HG02610 (cell line): ENCODE data around the gene LIPF.
"Not testable (repeated sequence)": the region's sequence is repeated elsewhere in the genome, so short reads cannot be mapped to it uniquely, and the experiment has no call there.

Experiments used
- ATAC-seq: cut with Tn5 transposase; IDR thresholded peaks from one replicate; pipeline ENCODE4 v1.9.1; 2021; ENCODE audit warnings: mild to moderate bottlenecking, moderate library complexity; ENCODE audit not compliant: unreplicated experiment

The LIPF gene, protein sequence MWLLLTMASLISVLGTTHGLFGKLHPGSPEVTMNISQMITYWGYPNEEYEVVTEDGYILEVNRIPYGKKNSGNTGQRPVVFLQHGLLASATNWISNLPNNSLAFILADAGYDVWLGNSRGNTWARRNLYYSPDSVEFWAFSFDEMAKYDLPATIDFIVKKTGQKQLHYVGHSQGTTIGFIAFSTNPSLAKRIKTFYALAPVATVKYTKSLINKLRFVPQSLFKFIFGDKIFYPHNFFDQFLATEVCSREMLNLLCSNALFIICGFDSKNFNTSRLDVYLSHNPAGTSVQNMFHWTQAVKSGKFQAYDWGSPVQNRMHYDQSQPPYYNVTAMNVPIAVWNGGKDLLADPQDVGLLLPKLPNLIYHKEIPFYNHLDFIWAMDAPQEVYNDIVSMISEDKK

DNA sequence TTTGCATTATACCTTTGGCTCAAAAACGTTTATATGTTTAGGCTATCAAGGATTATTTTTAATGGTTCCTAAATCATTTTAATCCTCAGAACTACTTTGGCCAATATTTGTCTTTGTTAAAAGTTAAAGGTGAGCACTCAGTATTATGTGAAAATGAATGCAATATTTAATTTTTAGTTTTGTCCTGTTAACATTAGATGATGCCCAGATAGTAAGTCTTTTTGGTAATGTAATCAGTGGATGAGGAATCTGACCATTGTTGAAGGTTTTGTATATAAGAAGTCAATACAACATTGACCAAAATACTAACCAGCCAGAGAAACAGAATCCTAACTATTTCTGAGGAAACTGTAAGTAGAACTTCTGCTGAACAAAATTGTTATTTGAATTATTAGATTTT is at the start of gene LIPF:
LIPF (plus strand) TSS at position 301 of the 400 bp plus-strand sequence. CDS start 2,856 bp downstream, outside the sequence.
- no peak for ATAC-seq

DNA sequence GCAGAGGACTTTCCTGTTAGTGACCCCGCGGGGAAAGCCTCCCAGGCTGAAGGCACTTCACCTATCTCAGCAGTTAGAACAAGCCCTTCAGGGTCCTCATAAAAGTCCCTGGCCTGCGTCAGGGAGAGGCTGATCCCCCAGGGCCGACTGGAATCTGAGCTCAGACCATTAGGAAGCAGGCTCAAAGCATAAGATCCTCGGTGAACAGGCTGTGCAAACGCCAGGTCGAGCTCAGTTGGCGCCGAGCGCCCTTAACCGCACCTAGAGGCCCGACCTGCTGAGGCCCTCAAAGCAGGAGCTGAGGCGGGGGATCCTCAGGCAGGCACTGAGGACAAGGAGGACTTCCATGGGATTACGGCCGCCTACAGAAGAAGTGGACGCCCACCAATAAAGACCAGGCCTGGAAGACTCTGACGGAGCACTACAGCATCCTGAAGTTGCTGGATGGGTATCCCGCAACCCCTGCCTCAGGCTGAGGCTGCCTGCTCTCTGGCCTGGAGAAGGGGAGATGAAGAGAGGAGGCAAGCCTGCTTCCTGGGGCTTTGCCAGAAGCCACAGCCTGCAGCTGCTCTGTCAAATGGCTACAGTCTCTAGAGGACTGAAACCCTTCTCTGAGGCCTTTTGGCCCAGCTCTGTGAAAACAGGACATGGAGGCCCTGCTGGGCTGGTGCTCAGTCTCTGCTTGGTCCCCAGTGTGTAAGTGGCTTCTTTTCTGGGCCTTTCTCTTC is 47.8 kb upstream of the LIPF start:
- ATAC-seq, result no peak

DNA sequence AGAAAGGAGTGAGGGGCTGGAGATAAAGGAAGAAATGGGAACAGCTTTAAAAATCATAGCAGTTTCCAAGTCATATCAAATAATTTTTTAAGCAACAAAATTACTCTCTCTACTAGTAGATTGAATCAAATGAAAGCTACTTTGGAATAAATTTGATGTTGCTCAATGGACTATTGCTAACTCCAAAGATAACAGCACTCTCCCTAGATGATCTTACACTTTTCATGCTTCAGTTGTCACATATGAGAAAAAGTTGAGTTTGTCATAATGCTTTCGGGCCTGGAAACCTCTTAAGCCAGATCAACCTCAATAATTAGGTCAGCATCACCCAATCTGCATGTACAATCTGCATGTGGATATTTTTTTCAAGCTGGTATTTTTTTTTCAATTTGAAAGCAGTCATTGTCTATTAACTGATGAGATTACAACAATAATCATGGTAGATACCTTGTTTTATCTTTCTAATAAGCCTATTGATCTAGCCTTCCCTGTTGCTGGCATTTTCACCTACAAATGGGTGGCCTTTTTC is 46.4 kb upstream of the LIPF start:
- no peak for ATAC-seq

DNA sequence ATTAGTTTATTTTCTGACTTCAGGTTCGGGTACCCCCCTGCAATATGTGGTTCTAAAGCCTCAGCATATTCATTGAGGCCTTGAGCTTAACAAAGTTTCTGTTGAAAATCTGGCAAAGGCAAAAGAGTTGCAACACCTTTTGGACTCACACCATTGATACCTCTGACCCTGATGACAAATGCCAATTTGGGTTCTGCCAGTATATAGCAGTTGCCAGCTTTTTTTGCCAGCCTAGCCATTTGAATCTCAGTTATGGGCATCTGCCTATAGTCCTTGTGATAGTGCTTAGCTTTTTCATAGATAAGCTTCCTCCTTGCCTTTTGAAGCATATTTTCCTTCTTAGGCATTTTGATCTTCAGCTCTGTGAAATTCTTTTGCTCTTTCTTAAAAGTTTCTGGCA is 45.7 kb upstream of the LIPF start:
- no peak for ATAC-seq

- ATAC-seq, result no peak
Observed at GRCh38 chr10:88620441-88620840, 43.8 kb upstream of the LIPF start.

DNA sequence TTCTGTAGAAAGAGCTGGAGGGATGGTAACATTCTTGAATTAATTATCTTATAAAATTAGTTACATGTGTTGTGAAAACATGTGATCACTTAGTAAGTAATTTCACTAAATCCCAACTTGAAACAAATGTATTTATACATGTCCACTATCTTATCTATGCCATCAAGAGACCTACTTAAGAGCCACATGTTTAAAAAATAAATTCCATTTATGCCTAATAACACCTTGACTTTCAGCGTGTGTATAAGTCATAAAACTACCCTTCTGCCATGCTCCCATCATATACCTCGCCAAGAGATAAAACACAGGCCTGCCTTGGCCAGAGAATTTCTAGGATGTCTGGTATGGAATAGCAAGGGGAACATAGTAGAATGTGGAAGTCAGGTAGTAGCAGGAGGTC is 40.4 kb upstream of the LIPF start:
- no peak for ATAC-seq

DNA sequence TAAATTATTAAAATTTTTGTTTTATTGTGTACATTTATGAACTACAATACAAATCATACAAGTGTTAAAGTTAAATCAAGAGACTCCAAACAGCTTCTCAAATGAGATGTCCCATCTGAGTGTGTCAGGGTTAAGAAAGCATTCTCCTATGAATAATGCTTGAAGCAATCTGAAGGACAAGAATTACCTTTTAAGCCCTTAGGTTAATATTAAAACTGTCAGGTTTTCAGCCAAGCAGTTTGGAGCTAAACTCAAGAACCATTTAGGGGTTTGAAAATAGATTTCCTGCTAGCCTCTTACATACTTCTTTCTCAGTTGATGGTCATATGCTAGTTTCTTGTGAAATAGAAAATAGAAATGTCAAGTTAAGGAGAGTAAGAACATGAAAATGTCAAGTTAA is 39.4 kb upstream of the LIPF start:
- no peak for ATAC-seq

GRCh38 chr10:88640186-88640585 is 24.1 kb upstream of the LIPF start:
- no peak for ATAC-seq

DNA sequence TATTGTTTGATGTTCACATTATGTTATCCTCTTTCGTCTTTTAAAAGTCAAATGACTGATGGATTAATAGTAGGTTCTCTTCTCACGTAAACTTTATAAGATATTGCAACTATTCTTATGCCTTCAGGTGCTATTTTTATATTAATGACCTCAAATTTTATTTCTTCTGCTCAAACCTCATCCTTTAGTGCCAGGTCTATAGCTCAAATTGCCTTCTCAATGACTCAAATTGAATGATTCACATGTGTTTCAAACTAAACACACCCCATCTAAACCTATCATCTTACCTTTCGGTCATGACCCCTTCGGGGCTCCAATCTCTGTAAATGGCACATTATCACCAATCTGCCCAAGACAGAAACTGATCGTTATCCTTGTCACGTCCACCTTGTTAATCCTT is 22.0 kb upstream of the LIPF start:
- ATAC-seq, result no peak

GRCh38 chr10:88642963-88643362 is 21.3 kb upstream of the LIPF start:
- no peak for ATAC-seq

DNA sequence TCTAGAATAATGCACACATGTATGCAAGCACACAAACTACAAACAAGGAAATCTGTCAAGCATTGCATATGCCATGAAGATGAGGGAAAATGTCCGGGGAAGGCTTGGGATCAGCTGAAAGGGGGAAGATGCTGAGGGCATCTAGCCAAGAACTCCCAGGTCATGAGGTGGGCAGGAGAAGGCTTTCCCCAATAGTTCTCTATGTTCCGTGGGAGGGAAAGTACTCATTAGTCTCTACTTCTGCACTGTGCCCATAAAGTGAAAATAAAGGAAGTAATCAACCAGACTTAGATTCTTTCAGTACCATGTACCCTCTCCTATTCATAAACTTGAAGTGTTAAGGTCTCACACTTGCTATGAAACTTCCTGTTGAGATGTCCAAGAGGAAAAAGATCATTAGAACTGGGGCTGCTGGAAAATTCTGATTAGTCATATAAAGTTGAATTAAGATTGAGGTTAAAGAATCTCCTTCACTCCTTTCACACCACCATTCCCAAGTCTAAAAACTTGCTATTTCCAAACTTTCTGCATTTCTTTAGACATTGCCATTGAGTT is 17.1 kb upstream of the LIPF start:
- no peak for ATAC-seq

- ATAC-seq, result no peak
Observed at GRCh38 chr10:88651101-88651551, 13.1 kb upstream of the LIPF start.

- ATAC-seq, result no peak
Observed at GRCh38 chr10:88652616-88653015, 11.6 kb upstream of the LIPF start.

- ATAC-seq, result no peak
Observed at GRCh38 chr10:88657901-88658300, 6.3 kb upstream of the LIPF start.

DNA sequence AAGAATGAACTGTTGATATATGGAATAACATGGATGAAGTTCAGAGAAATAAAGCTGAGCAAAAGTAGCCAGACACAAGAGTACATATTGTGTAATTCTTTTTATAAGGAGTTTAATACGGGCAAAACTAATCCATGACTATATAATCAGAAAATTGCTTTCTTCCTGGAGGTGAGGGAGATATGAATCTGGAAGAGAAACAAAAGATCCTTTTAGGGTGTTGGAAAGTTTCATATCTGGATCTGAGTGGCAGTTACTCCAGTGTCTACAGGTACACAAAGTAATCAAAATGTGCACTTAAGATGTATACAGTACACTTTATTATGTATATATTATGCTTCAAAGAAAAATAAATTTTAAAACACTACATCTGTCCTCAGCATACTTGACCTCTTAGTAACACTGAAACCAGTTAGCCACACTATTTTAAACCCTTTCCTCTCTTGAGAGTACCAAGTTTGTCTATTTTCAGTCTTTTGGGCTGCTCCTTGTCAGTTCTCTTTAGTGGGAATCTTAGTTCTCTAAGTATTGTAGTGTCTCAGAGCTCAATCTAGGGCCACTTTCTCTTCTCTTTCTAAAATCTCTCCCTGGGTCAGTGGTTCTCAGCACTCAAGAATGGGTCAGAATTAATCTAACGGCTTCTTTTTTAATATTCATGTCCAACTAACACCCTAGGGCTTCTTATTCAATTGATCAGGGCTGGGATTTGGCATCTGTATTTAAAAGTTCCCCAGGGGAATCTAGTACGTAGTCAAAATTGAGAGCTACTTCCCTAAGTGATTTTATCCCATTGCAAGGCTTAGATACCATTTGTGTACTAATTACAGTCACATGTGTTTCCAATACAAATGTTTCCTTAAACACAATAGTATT is 4.3 kb upstream of the LIPF start:
- no peak for ATAC-seq

- ATAC-seq, result no peak
Observed at GRCh38 chr10:88660598-88660884, 3.7 kb upstream of the LIPF start.

GRCh38 chr10:88661018-88661417 is 3.2 kb upstream of the LIPF start:
- ATAC-seq, result no peak

DNA sequence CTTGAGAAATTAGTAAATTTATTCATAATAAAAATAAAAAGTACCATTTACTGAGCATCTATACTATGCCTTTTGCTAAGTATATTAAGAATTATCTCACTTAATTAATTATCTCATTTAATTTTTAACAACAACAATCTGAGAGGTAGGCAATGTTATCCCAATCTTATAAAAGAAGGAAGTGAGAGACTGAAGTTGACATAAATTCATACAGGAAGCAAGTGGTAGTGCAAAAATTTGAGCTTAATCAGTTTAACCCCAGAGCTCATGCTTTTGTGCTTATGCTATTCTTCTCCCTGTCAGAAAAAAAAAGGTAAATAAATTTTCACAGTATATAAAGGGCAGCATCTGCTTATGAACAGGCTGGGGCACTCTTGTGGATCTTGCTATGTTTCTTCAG is 2.7 kb upstream of the LIPF start:
- ATAC-seq, result no peak

- ATAC-seq, result not testable (repeated sequence)
Observed at GRCh38 chr10:88663153-88663552, 1.1 kb upstream of the LIPF start.

DNA sequence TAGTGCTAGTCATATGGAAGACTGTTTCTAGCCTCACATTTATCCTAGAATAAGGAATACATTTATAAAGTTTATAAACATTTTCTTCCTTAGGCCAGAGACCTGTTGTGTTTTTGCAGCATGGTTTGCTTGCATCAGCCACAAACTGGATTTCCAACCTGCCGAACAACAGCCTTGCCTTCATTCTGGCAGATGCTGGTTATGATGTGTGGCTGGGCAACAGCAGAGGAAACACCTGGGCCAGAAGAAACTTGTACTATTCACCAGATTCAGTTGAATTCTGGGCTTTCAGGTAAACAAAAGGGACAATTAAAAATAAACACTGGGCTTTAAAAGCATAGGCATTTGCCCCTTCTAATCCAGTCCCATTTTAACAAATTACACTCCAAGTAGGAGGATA is 4.2 kb downstream of the LIPF start:
- ATAC-seq, result no peak

DNA sequence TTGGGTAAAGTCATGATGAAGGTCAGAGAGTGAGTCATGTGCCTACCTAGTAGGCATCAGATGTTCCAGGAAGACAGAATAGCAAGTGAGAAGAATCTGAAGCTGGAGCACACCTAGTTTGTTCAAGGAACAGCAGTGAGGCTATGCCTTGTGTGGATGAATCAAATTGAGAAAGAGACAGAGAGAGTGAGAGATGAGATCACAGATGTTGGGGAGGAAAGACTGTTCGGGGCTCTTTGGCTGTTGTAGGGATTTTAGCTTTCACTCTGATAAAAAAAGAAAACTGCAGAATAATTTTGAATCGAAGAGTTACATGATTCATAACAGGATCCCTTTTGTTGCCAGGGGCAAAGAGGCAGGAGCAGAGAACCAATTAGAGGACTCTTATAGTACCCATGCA is 6.3 kb downstream of the LIPF start:
- peak; percentile 89 for ATAC-seq
